Right ventricle myocardium superior (tissue), 1 donor: ENCODE measurements around the gene SH3BP4. TPM values are rescaled to one million over a fixed set of nuclear protein-coding genes. Genes with fewer than 3 reads are reported as not detected.
A peak's percentile ranks its signal among the peaks of the same experiment; 100 is the strongest.
"Not testable (repeated sequence)": the region's sequence is repeated elsewhere in the genome, so short reads cannot be mapped to it uniquely, and the experiment has no call there.

Source experiments
- ATAC-seq: fragments of 200-7000 bp; cut with Tn5 transposase; one replicate; pipeline ENCODE4 v1.9.1; 2020; ENCODE audit warnings: mild to moderate bottlenecking; ENCODE audit not compliant: poor library complexity
- DNase-seq: peaks from one replicate; pipeline ENCODE4 v3.0.0-alpha.2; 2020
- intact Hi-C: fragments of 100-400 bp; cut with DNase I; formaldehyde crosslinking; loops from one replicate; pipeline ENCODE4 v1.11.2; 2022
- total RNA-seq: library from RNA; stranded (reverse); fragmentation: NEBNext Ultra II Directional; extraction: Animal tissue kit (Norgen Biotek cat#: 25700); gene quantifications from one replicate; pipeline ENCODE4 v1.2.1, GENCODE V29; 2021
- donor health status: DM: no; HTN: yes; CAD: no; lungs with severe emphysema.

SH3BP4 gene
- total RNA-seq, 1 donor from 2014 or later = 9.0 TPM

- intact Hi-C loops = no loop called here
- DNase-seq = no peak
- ATAC-seq = peak; percentile 45
Measured at GRCh38 chr2:235055891-235056516, 104.2 kb downstream of the SH3BP4 start.

DNA sequence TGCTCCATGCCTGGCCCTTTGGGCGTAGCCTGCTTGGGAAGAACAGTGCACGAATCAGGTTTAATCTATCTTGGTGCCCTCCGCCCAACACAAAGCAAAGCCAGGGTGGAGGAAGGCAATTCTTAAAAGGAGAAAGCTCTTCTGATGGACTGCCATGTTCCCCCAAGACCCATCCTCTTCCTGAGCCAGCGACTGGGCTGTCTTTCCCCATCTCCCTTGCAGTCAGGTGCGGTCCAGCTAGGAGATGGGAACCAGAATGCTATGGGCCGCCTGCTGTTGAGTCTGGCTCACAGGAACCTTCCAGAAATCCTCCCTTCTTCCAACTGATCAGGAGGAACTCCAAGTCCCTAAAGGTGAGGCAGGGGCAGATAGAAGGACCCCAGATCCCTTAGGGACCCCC, 105.0 kb downstream of the SH3BP4 start:
- intact Hi-C loops = no loop called here
- no peak for ATAC-seq
- no peak for DNase-seq

- DNase-seq, intact Hi-C loops, ATAC-seq: not testable (repeated sequence)
Measured at GRCh38 chr2:235057616-235058015, 105.8 kb downstream of the SH3BP4 start.

DNA sequence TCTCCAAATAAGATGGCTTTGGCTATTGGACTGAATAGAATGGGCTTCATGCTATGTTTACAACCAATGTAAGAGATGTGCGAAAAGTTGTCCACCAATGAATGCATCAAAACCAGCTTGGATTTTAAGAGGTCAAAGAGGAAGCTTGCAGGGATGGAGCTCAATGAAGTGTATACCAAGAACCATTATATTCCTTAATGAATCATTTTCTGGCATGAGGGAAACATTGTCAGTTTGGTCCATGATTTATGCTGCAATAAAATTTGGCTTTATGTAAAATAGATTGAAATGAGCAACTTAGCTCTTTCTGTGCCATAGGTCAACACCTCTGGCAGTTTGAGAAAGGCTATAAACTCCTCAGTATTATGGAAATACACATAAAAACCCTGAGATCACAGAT, 107.3 kb downstream of the SH3BP4 start:
- ATAC-seq = no peak
- DNase-seq = no peak
- intact Hi-C loops = no loop called here

- no peak for DNase-seq
- ATAC-seq = no peak
- intact Hi-C loops = no loop called here
Measured at GRCh38 chr2:235061656-235062055, 109.8 kb downstream of the SH3BP4 start.

GRCh38 chr2:235063471-235063961, 111.7 kb downstream of the SH3BP4 start:
- ATAC-seq = peak; percentile 96
- DNase-seq = peak; percentile 65
- intact Hi-C loops = no loop called here

DNA sequence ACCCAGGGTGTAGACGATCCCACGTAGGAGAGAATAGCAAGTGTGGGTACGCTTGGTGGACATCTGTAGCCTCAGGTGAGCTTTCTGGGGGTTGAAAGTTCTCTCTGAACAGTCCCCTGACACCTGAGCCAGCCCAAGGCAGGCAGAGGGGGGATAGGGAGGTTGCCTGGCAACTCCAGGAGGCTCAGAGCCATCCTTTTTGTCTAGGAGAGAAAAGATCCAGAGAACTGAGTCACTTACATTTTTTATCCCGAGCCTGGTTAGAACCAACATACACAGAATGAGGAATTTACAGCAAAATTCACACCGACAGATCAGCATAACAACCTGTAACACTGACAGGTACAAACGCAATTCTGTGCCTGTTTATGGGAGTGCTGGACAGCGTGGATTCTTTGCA, 113.2 kb downstream of the SH3BP4 start:
- ATAC-seq = no peak
- intact Hi-C loops = no loop called here
- no peak for DNase-seq

- no peak for ATAC-seq
- no peak for DNase-seq
- intact Hi-C loops = no loop called here
Measured at GRCh38 chr2:235066490-235066889, 114.7 kb downstream of the SH3BP4 start.

- ATAC-seq (no peak), DNase-seq (no peak)
- intact Hi-C loops = no loop called here
Measured at GRCh38 chr2:235066895-235067294, 115.1 kb downstream of the SH3BP4 start.

- no peak for DNase-seq
- ATAC-seq = no peak
- intact Hi-C loops = no loop called here
Measured at GRCh38 chr2:235068701-235069100, 116.9 kb downstream of the SH3BP4 start.

DNA sequence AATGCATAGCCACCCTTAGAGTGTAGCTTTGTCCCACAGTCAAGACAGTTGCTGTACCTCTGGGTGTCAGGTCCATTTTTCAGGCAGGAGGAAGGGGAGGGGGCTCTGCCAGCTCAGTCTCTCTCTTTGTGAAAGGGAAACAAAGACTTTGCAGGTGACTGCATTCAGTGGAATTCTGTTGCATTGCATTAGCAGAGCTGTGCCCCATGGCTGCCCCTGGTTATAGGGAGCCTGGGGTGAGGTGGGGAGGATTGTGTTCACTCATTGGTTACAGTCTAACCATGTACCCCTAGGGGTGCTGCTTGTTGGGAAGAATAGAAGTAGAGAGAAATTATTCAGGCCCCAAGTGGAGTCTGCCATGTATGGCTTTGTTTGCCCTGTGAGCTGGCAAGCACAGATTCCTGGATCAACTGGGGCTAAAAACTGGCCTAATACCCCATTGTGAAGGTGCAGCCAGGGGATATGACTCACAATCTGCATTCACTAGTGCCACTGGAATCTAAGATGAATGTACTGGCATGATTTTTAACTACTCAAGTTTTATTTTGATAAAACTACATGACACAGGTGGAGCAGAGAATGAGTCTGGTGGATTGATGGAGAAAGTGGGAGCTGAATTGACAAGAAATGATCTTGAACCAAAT, 118.4 kb downstream of the SH3BP4 start:
- DNase-seq (no peak), ATAC-seq (no peak)
- intact Hi-C loops = no loop called here

DNA sequence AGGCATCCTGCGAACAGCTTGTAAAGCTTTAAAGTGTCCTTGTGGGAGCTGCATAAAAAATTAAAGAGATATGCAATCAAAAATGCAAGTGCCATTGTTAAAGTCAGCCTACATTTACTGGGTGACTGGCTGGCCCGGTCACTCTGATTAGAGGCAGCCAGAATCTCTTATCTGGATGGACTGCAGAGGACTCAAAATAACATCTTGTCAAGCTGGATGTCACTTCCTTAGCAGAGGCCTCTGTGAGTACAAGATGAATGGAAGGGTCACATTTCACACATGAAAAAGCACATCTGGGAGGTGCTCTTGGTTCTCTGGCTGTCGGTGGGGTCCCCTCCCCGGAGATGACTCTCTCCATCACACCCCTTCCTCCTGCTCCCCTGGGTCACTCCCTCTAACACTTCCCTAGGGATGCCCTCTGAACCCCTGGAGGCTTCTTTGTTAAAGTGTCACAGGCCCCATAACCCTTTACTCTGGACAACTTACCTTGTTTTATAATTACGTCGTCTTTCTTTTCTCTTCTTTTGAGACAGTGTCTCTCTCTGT, 122.1 kb downstream of the SH3BP4 start:
- intact Hi-C loops = no loop called here
- ATAC-seq (peak; percentile 61), DNase-seq (no peak)

DNA sequence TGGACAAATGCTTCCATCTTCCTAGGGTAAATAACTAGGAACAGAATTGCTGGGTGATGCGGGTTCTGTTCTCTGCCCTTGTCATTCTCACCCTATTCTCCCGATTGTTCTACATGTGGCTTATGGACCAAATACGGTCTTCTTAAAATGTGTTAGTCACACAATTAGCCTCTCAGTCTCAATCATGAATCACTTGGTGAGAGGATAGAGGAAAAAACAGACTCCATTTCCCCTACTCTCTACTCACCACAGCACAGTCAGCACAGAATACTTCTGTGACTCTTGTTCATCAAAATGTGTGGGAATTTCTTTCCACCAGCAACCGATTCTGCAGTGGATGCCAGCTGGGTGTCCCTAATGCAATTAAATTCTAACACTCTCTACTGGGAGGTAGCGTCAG, 125.2 kb downstream of the SH3BP4 start:
- ATAC-seq = no peak
- intact Hi-C loops = no loop called here
- no peak for DNase-seq

DNA sequence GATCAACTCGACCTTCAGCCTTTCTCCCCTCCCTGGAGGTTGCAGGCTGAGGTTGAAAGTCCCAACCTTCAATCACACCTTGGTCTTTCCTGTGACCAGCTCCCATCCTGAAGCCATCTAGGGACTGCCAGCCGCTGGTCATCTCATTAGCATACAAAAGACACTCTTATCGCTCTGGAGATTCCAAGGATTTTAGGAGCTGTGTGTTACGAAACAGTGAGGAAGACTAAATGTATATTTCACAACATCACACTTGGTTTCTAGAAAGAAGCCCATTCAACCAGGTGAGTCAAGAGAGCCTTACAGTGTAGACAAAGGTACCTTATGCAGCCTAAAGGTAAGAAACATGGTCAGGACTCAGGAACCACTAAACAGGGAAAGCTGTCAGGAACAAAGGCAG, 126.4 kb downstream of the SH3BP4 start:
- DNase-seq (no peak), ATAC-seq (no peak)
- intact Hi-C loops = no loop called here

GRCh38 chr2:235078914-235079472, 127.2 kb downstream of the SH3BP4 start:
- ATAC-seq (no peak), DNase-seq (no peak)
- intact Hi-C loops = no loop called here

- DNase-seq = no peak
- ATAC-seq = no peak
- intact Hi-C loops = loop anchor here (10.0 kb wide), 1 partner anchor 75 kb away; no protein-coding TSS in a partner anchor
Measured at GRCh38 chr2:235080101-235080500, 128.3 kb downstream of the SH3BP4 start.

DNA sequence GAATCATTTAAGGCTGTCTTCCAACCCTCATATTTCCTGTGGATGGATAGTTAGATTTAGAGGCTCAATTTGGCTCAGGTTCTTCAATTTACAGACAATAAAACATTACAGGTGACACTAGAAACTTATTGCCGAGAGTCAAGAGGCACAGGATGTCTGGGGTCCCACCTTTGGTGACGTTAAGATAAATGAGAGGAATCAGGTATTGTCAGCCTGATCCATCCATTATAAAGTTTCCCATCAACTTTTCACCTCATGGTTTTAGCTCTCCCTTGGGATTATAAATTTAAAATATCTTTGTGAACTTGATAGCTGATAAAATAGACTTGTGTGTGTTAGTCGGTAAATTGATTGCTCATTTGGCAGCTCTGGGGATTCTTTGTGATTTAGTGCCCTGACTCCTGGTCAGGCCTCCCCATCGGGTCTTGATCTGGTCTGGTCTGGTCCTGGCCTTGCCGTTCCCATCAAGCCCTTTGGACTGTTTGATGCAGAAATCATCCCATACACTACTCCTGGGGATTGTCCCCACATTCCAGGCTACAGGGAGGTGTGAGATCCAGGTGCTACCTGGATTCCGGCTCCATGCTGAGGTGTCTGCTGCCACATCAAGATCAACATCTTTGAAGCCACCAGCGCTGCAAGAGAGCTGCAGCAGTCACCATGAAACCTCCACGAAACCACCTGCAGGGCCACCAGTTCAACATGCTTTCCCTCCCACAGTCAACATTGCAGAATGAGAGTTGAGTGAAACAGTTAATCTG, 130.9 kb downstream of the SH3BP4 start:
- intact Hi-C loops = loop anchor here (10.0 kb wide), 1 partner anchor 78 kb away; no protein-coding TSS in a partner anchor
- ATAC-seq = no peak
- DNase-seq = no peak

DNA sequence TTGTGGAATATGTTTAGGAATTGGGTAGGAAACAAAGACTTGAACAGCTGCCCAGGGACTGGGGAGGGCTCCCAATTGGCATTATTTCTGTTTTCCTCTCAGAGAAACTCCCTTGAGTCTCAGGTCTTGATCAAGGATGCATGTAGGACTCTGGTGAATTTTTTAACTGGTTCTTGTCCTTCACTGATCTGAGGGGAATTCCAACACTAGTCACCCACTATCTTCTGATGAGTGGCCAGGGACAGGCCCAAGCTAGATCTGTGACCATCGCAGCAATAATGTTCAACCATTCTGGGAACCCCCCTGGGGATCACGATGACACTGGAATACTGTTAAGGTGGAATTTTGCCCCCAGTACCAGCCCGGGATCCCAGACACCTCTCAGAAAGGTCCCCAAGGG, 132.0 kb downstream of the SH3BP4 start:
- intact Hi-C loops = loop anchor here (10.0 kb wide), 1 partner anchor 79 kb away; no protein-coding TSS in a partner anchor
- no peak for ATAC-seq
- no peak for DNase-seq

- no peak for DNase-seq
- intact Hi-C loops = loop anchor here (10.0 kb wide), 1 partner anchor 80 kb away; no protein-coding TSS in a partner anchor
- no peak for ATAC-seq
Measured at GRCh38 chr2:235084424-235084823, 132.6 kb downstream of the SH3BP4 start.
